Liver (tissue), 9 donors: Measurements from ENCODE around the gene EIF1AD. TPM values are rescaled to one million over a fixed set of nuclear protein-coding genes. Genes with fewer than 3 reads are reported as not detected.

Experiments used
- DNase-seq: peaks from one replicate; pipeline ENCODE4 v3.0.0-alpha.2; 2017; ENCODE audit warnings: low spot score
- H3K27ac ChIP-seq, 2 donors: one replicate each; pipeline ENCODE4 v1.7.0; 2013; ENCODE audit warnings: inconsistent platforms in 2 of 2, low read length in 2 of 2, control low read depth in 1 of 2, low read depth in 1 of 2, mild to moderate bottlenecking in 1 of 2
- H3K27me3 ChIP-seq, 4 donors: one replicate each; pipeline versions ENCODE4 v1.6.1 to v1.7.0; 2013; ENCODE audit warnings: low read length in 3 of 4, inconsistent platforms in 1 of 4, mild to moderate bottlenecking in 1 of 4, moderate library complexity in 1 of 4; ENCODE audit not compliant: control insufficient read depth in 4 of 4, insufficient read depth in 4 of 4
- H3K36me3 ChIP-seq, 4 donors: one replicate each; pipeline versions ENCODE4 v1.6.1 to v1.7.0; 2013; ENCODE audit warnings: low read length in 3 of 4, mild to moderate bottlenecking in 3 of 4, low read depth in 1 of 4, moderate library complexity in 1 of 4; ENCODE audit not compliant: control insufficient read depth in 4 of 4, insufficient read depth in 3 of 4
- H3K4me1 ChIP-seq, 4 donors: one replicate each; pipeline versions ENCODE4 v1.6.1 to v1.7.0; 2013; ENCODE audit warnings: low read length in 3 of 4, mild to moderate bottlenecking in 3 of 4, moderate library complexity in 1 of 4; ENCODE audit not compliant: control insufficient read depth in 4 of 4, insufficient read depth in 4 of 4
- H3K4me3 ChIP-seq, 3 donors: one replicate each; pipeline versions ENCODE4 v1.6.1 to v1.7.0; 2013; ENCODE audit warnings: low read length in 3 of 3, control low read depth in 1 of 3, low read depth in 1 of 3, mild to moderate bottlenecking in 1 of 3
- H3K9ac ChIP-seq, 2 donors: one replicate each; pipeline ENCODE4 v1.7.0; 2013; ENCODE audit warnings: low read length in 2 of 2, mild to moderate bottlenecking in 2 of 2, moderate library complexity in 2 of 2, control low read depth in 1 of 2, low read depth in 1 of 2
- H3K9me3 ChIP-seq, 4 donors: one replicate each; pipeline versions ENCODE4 v1.6.1 to v1.7.0; 2013; ENCODE audit warnings: low read length in 3 of 4; ENCODE audit not compliant: control insufficient read depth in 4 of 4
- CTCF ChIP-seq: fragments of 150-350 bp; IDR thresholded peaks from 2 replicates; pipeline ENCODE4 v1.5.1; 2017; ENCODE audit warnings: improper control_type of control experiment, low read depth, low read length; ENCODE audit not compliant: missing input control
- EGR1 ChIP-seq, 2 donors: IDR thresholded peaks; 2 replicates each; pipeline ENCODE4 v1.6.1; 2016 to 2018; ENCODE audit warnings: antibody characterized with exemption in 2 of 2, low read depth in 2 of 2
- FOXA1 ChIP-seq: IDR thresholded peaks from 2 replicates; pipeline ENCODE4 v1.6.1; 2016; ENCODE audit warnings: antibody characterized with exemption
- FOXA2 ChIP-seq: IDR thresholded peaks from 2 replicates; pipeline ENCODE4 v1.6.1; 2016; ENCODE audit warnings: antibody characterized with exemption
- GABPA ChIP-seq, 2 donors: IDR thresholded peaks in 1 of 2; conservative IDR thresholded peaks in 1 of 2; 2 replicates each; pipeline ENCODE4 v1.6.1; 2016; ENCODE audit warnings: antibody characterized with exemption in 2 of 2, mild to moderate bottlenecking in 1 of 2, moderate library complexity in 1 of 2
- HNF4A ChIP-seq, 2 donors: conservative IDR thresholded peaks; 2 replicates each; pipeline ENCODE4 v1.6.1; 2016; ENCODE audit warnings: antibody characterized with exemption in 2 of 2, mild to moderate bottlenecking in 2 of 2
- HNF4G ChIP-seq: IDR thresholded peaks from 2 replicates; pipeline ENCODE4 v1.6.1; 2016; ENCODE audit warnings: antibody characterized with exemption
- JUND ChIP-seq, 2 donors: IDR thresholded peaks; 2 replicates each; pipeline ENCODE4 v1.6.1; 2016; ENCODE audit warnings: antibody characterized with exemption in 2 of 2
- MAX ChIP-seq: IDR thresholded peaks from 2 replicates; pipeline ENCODE4 v1.6.1; 2016; ENCODE audit warnings: antibody characterized with exemption
- NR2F2 ChIP-seq: IDR thresholded peaks from 2 replicates; pipeline ENCODE4 v1.6.1; 2016; ENCODE audit warnings: antibody characterized with exemption
- RAD21 ChIP-seq, 2 donors: IDR thresholded peaks; 2 replicates each; pipeline ENCODE4 v1.6.1; 2016; ENCODE audit warnings: antibody characterized with exemption in 2 of 2, mild to moderate bottlenecking in 2 of 2
- RXRA ChIP-seq, 2 donors: IDR thresholded peaks; 2 replicates each; pipeline ENCODE4 v1.6.1; 2017 to 2018; ENCODE audit warnings: antibody characterized with exemption in 2 of 2, mild to moderate bottlenecking in 1 of 2
- SP1 ChIP-seq: IDR thresholded peaks from 2 replicates; pipeline ENCODE4 v1.6.1; 2018; ENCODE audit warnings: antibody characterized with exemption, mild to moderate bottlenecking
- TAF1 ChIP-seq: conservative IDR thresholded peaks from 2 replicates; pipeline ENCODE4 v1.6.1; 2016; ENCODE audit warnings: antibody characterized with exemption, mild to moderate bottlenecking
- YY1 ChIP-seq: IDR thresholded peaks from 2 replicates; pipeline ENCODE4 v1.6.1; 2016; ENCODE audit warnings: antibody characterized with exemption, mild to moderate bottlenecking
- ZBTB33 ChIP-seq: IDR thresholded peaks from 2 replicates; pipeline ENCODE4 v1.6.1; 2016; ENCODE audit warnings: antibody characterized with exemption
- WGBS: extraction: QIAGEN DNeasy Blood & Tissue Kit; methylation state at CpG from one replicate; pipeline ENCODE4 v1.1.7; 2013; 5-methylcytosine and 5-hydroxymethylcytosine counted together
- polyA plus RNA-seq, 2 donors: library from polyadenylated mRNA; stranded (reverse) in 1 of 2; unstranded in 1 of 2; fragments of 200-250 nt in 1 of 2; fragments of >200 nt in 1 of 2; fragmentation: Nextera tagmentation in 1 of 2; extraction: Ambion mirVana in 1 of 2; gene quantifications; one replicate each; pipeline versions ENCODE4 v1.2.1 to v1.2.3, GENCODE V29; 2013 to 2015
- total RNA-seq, 2 donors: library from RNA; depleted of rRNA; stranded (reverse); fragments of >200 nt; gene quantifications; one replicate each; pipeline ENCODE4 v1.2.3, GENCODE V29; 2014
- TF ChIP-seq, protein P1 (sequence below): IDR thresholded peaks from 2 replicates; pipeline ENCODE4 v1.6.1; 2016; ENCODE audit warnings: antibody characterized with exemption, mild to moderate bottlenecking
- TF ChIP-seq, protein P2 (sequence below): IDR thresholded peaks from 2 replicates; pipeline ENCODE4 v1.6.1; 2016; ENCODE audit warnings: antibody characterized with exemption
- donor health status: healthy.
- donor health status: healthy.
- donor health status: healthy.
- donor health status: healthy.
- donor health status: healthy.

EIF1AD gene
- total and polyA plus RNA-seq, 4 donors = 6.3 to 18.2 (median 14.2) TPM

DNA sequence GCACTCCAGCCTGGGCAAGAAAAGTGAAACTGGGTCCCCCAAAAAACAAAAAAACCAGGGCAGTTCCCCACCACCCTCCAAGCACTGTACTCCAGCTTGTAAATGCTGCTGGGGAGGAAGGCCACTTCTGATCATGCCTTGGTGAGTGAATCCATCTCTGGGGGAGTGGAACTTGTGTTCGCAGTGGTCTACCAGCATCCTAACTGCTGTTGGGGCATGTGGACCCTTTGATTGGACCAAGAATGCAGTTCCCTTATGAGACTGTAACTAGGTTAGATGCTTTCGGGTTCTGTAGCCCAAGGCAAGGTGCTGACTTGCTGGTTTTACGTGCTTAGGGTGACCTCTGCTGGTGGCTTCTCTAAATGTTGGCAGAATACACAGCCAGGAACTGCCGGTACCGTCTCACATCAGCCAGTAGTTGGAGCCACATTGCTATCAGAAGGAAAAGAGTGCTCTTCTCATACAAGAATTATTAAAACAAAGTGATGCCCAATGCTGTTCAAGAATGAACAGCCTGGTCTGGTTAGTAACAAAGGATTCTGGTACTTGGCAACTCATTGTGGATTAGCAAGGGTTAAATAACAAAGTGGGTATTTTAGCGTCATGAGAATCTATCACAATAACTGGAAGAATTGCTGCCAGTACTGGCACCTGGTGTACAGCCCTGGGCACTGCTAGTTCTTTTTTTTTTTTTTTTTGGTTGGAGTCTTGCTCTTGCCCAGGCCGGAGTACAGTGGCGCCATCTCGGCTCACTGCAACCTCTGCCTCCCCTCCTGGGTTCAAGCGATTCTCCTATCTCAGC is 13.0 kb downstream of the EIF1AD start:
- H3K27me3 ChIP-seq = no peaks in the 10 kb centered on the region
- no peaks in the 10 kb centered on the region for H3K4me1 ChIP-seq
- no peak overlapping the region for H3K4me3 ChIP-seq
- H3K27ac ChIP-seq = no peak overlapping the region
- peaks cover 0 to 2% (median 0%) of the 10 kb centered on the region in 4 donors for H3K36me3 ChIP-seq
- peak in 1 of 2 donors; percentile 5 for TF ChIP-seq HNF4A (conservative IDR thresholded peaks at IDR 0.05)
- no peak for TF ChIP-seq MAX
- no peak for TF ChIP-seq SP1
- no peak for TF ChIP-seq FOXA1
- TF ChIP-seq CTCF = peak; percentile 99
- no peak for TF ChIP-seq FOXA2
- TF ChIP-seq, protein P1, sequence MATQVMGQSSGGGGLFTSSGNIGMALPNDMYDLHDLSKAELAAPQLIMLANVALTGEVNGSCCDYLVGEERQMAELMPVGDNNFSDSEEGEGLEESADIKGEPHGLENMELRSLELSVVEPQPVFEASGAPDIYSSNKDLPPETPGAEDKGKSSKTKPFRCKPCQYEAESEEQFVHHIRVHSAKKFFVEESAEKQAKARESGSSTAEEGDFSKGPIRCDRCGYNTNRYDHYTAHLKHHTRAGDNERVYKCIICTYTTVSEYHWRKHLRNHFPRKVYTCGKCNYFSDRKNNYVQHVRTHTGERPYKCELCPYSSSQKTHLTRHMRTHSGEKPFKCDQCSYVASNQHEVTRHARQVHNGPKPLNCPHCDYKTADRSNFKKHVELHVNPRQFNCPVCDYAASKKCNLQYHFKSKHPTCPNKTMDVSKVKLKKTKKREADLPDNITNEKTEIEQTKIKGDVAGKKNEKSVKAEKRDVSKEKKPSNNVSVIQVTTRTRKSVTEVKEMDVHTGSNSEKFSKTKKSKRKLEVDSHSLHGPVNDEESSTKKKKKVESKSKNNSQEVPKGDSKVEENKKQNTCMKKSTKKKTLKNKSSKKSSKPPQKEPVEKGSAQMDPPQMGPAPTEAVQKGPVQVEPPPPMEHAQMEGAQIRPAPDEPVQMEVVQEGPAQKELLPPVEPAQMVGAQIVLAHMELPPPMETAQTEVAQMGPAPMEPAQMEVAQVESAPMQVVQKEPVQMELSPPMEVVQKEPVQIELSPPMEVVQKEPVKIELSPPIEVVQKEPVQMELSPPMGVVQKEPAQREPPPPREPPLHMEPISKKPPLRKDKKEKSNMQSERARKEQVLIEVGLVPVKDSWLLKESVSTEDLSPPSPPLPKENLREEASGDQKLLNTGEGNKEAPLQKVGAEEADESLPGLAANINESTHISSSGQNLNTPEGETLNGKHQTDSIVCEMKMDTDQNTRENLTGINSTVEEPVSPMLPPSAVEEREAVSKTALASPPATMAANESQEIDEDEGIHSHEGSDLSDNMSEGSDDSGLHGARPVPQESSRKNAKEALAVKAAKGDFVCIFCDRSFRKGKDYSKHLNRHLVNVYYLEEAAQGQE = no peak
- TF ChIP-seq RXRA (IDR thresholded peaks at IDR 0.05) = peak in 1 of 2 donors; percentile 22
- peak; percentile 98 for TF ChIP-seq RAD21 (IDR thresholded peaks at IDR 0.05)
- no peak for TF ChIP-seq ZBTB33
- no peak for TF ChIP-seq NR2F2
- peak in 1 of 2 donors; percentile 65 for TF ChIP-seq GABPA (IDR thresholded peaks at IDR 0.05 in 1 of 2, conservative IDR thresholded peaks at IDR 0.05 in 1 of 2)
- no peak for TF ChIP-seq EGR1 (IDR thresholded peaks at IDR 0.05; ENCODE audit: low read depth in 2 of 2)
- TF ChIP-seq TAF1 = no peak
- TF ChIP-seq, protein P2, sequence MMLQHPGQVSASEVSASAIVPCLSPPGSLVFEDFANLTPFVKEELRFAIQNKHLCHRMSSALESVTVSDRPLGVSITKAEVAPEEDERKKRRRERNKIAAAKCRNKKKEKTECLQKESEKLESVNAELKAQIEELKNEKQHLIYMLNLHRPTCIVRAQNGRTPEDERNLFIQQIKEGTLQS = no peak
- no peak for TF ChIP-seq HNF4G
- no peak for TF ChIP-seq YY1
- TF ChIP-seq JUND (IDR thresholded peaks at IDR 0.05) = no peak
- peak; percentile 93 for DNase-seq
- H3K9me3 ChIP-seq = no peaks in the 10 kb centered on the region
- H3K9ac ChIP-seq = no peak overlapping the region
- 18% methylated on average over 10 of the region's 10 CpGs for WGBS
